Activated CD8-positive, alpha-beta memory T cell treated with anti-CD3 and anti-CD28 coated beads, Interleukin-2, amount 50 U/mL, for 48 hours (primary cell): Measurements from ENCODE around the gene PSMD9.
"Not testable (repeated sequence)": the region's sequence is repeated elsewhere in the genome, so short reads cannot be mapped to it uniquely, and the experiment has no call there.

Source experiments
- DNase-seq: peaks from one replicate; pipeline ENCODE4 v3.0.0-alpha.2; 2020

Gene PSMD9

DNA sequence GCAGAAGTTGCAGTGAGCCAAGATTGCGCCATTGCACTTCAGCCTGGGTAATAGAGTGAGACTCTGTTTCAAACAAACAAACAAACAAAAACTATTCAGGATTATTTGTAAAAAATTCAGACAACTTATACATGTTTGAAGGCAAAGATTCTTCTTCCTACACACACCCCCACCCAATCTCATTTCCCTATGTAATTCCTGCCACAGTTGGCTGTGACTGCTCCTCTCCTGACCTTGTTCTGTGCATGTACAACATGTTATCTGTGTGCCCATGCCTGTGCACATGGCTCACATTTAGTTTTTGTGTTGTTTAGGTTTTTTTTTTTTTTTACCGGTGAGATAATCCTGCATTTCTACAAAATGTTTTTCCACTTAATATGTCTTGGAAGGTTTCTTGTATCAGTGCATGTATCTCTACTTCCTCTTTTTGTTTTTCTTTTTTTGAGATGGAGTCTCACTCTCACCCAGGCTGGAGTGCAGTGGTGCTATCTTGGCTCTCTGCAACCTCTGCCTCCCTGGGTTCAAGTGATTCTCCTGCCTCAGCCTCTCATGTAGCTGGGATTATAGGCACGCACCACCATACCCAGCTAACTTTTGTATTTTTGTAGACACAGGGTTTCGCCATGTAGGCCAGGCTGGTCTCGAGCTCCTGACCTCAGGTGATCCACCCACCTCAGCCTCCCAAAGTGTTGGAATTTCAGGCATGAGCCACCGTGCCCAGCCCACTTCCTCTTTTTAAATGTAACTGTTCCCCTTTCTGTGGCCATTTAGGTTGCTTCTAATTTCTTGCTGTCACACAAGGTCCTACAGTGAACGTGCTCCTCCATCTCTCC, 38.5 kb downstream of the PSMD9 start:
- no peak for DNase-seq

DNA sequence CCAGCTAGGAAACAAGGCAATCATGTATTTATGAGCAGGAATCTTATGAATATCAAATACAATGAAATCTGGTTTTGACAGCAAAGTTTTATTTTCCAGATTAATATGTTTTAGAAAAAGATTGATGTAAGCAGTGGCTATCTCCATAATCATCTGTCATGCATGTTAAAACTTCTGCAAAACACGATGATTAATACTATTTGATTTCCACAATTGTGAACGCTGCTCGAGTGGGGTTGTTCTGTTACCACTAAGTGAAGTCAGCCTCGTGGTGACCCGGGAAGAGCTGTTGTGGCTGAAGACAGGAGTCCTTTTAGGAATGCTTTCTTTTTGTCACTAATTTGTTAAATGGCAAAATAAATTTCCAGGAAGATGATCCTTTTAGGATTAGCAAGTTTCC, 39.2 kb downstream of the PSMD9 start:
- DNase-seq = no peak

DNA sequence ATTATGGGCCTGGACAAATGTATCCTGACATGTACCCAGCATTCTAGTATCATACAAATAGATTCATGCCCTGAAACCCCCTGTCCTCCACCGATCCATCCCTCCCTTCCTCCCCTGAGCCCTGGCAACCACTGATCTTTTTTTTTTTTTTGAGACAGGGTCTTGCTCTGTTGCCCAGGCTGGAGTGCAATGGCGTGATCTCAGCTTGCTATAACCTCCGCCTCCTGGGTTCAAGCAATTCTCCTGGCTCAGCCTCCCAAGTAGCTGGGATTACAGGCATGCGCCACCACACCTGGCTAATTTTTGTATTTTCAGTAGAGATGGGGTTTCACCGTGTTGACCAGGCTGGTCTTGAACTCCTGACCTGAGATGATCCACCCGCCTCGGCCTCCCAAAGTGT, 41.0 kb downstream of the PSMD9 start:
- not testable (repeated sequence) for DNase-seq

DNA sequence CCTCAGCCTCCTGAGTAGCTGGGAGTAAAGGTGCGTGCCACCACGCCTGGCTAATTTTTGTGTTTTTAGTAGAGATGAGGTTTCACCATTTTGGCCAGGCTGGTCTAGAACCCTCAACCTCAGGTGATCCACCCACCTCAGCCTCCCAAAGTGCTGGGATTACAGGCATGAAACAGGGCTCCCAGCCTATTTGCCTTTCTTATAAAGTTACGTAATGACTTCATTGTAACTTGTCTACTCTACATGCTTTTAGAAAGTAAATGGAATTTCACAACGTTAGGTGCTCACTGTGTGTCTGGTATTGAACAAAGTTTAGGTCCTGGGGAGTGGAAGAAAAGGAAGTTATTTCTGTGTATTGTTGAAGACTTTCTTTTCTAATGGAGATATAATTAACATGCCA, 42.3 kb downstream of the PSMD9 start:
- no peak for DNase-seq

DNA sequence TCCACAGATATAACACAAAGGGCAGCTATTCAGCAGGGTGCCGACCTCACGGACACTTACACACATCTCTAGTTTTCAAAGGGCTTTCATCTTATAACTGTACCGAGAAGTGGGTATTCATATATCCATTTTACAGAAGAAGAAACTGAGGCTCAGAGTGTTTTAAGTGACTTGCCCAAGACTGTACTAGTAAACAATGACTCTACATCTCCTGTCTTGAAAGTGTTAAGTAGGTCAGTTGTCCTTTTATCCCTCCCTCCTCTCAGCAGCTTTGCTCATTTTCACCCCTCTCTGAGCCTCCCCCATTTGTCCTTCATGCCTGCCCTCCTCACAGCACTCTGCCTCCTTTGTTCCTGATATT, 43.6 kb downstream of the PSMD9 start:
- no peak for DNase-seq

DNA sequence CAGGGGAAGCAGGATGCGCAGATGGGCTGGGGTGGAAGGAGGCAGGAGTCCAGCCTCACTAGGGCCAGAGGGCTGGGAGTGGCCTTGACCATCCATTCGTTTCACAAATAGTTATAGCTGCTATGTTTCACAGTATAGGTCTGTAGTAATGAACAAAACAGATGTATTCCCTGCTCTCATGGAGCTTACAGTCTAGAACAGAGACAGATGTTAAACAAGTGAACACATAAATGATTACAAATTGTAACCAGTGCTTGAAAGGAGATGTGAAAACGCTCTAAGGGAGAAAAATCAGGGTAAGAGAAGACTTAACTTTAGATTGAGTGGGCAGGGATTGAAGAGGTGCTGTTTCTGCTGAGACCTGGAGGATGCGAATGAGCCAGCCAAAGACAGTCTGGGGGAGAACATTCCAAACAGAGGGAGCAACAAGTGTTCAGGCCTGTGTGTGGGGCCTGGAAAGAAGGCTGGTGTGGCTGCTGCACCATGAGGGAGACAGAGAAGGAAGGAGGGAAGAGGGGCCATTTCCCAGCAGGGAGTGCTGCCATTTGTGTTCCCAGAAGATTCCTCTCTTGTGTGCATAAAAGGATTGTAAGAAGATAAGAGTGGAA, 44.4 kb downstream of the PSMD9 start:
- DNase-seq = no peak

DNA sequence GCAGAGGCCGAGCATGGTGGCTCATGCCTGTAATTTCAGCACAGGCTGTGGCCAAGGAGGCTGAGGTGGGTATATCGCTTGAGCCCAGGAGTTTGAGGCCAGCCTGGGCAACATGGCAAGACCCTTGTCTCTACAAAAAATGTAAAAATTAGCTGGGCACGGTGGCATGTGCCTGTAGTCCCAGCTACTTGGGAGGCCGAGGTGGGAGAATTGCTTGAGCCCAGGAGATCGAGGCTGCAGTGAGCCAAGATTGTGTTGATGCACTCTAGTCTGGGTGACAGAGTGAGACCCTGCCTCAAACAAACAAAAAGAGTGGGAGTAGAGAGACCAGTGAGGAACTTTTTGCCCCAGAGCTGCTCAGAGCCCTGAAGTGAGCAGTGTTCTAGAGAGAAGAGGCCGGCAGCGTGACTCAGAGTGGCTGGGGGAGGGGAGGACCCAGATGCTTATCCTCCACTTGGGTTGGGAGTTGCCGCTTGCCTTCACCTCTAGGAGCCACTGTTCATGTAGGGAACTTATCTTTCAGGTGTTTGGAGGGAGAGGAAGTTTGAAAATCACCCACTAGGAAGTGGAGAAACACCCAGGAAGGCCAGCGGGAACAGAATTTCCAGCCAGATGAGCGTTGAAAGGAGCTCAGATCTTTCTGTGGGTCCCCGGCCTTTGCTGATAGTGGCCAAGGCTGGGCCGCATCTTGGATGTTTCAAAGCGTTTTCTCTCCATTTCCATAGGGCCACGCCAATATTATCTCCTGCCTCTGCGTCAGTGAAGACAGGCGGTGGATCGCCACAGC, 45.1 kb downstream of the PSMD9 start:
- DNase-seq = no peak

DNA sequence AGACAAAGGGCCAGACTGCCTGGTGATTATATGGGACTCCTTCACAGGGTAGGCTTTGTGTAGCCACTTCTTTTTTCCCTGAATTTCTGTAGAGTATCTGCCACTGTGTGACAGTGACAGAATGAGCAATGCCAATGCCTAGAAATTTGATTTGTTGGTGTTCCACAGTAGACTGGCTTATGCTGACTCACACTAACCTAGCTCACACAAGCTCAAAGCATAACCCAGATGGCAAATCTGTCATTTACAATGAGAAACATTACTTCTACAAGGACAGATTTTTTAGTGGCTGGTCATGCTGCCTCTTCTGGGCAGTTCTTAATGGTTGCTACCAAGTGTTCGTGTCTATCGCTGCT, 45.7 kb downstream of the PSMD9 start:
- no peak for DNase-seq

DNA sequence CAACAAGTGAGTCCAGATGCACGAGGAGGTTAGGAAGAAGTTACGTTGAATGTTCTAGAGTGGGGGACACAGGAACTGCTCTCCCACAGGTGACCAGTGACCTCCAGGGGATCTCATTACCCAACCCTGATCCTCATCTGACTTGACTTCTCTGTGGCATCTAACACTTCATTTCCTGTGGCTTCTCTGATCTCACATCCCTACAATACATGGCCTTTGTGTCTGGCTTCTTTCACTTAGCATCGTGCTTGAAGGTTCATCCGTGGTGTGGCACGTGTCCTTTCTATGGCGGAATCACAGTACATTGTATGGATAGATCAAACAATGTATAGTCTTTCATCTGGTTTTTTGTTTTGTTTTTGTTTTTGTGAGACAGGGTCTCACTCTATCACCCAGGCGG, 49.1 kb downstream of the PSMD9 start:
- DNase-seq = no peak

DNA sequence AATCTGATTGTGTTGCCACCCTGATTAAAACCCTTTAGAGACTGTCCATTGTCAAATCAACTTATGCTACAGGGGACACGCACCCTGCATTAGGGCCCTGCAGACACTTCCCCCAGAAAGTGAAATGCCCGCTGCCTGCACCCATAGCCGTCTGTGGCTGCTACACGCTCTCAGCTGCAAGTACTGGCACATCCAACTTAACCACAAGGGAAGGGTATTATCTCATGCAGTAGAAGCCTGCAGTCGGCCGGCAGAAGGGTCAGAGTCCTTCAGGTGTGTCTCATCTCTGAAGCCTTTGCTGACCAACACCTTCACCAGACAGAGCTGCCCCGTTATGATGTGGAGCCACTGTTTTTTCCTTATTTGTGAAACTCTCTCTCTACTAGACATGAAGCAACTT, 50.6 kb downstream of the PSMD9 start:
- no peak for DNase-seq

DNA sequence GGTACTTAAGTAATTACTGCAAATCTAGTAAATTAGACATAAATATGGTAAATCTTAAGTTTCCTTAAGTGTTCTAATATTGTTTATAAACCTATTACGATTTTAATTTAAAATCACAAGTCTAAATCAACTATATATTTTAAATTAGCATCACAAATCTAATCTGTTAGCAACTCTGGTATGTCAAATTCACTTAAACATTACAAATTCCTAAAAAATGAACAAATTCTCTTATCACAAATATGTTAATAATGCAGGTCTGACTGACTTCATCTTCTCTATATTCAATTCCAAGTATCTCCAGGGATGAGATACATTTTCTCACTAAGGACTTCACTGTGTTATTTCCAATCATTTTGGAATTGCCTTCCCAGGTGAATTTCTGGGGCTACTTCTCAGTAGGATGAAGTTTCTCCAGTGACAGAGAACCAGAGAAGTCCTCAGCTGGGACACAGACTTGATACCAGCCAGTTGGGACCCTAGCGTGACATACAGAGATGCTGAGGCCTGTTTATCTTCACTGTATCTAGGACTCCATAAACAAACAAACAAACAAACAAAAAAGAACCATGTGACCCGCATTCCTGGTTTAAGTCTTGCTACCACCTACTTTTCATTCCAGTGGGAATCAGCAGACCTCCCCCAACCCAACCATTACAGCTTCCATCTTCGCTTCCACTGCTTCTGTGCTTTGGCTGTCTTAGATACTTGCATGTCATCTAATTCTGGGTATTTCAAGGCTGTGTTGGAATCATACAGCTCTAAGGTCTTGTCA, 51.6 kb downstream of the PSMD9 start:
- DNase-seq = no peak

DNA sequence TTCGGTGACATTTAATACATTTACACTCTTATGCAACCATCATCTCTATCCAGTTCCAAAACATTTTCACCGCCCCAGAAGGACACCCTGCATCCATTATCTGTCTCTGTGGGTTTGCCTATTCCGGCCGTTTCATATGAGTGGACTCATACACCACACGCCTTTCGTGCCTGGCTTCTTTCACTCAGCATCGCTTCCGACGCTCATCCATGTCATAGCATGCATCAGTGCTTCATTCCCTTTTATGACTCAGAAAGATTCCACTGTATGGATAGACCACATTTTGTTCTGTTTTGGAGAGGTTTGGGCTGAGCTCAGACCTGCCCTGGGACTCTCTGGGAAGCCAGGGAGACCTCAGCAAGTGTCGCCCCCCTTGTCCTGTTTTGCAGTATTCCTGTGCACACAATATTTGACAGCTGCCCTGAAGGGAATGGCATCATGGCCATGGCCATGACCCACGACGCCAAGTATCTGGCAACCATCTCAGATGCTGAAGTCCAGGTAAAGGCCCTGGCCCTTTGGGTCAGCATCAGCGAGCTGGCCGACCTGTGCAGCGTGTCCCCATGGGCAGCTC, 53.6 kb downstream of the PSMD9 start:
- DNase-seq = no peak

DNA sequence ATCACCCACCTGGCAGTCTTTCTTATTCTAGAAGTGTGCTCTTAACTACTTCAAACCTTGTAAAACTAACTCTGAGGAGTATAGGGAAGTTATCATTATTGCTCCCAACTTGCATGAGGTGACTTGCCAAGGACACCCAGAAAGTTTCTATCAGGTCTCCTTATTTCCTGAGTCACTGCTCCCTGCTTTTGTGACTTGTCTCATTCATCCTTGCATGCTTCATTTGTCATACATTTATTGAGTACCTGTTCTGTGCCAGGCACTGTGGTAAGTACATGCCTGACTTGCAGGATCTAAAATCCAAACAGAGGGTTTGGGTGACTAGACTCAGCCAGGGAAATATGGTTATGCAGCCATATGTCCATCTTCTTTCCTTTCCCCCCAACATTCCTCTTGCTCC, 55.3 kb downstream of the PSMD9 start:
- no peak for DNase-seq

DNA sequence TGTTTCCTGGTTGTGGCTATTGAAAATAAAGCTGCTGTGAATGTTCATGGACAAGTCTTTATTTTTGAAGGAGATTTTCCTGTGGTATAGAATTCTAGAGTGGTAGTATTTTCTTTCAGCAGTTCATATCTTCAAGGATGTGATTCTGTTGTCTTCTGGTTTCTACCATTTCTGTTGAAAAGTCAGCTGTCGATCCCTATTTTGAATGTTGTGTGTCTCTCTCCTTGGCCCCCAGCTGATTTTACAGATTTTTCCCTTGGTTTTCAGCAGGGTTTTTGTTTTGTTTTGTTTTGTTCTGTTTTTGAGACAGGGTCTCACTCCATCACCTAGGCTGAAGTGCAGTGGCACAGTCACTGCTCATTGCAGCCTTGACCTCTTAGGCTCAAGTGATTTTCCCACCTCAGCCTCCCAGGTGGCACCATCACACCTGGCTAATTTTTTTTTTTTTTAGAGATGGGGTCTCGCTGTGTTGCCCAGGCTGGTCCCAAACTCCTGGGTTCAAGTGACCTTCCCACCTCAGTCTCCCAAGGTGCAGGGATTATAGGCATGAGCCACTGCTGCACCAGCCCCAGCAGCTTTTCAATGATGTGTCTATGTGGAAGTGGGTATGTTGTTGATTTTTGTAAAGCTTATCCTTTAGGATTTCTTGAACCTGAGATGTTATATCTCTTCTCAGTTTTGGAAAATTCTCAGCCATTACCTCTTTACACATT, 57.9 kb downstream of the PSMD9 start:
- no peak for DNase-seq

DNA sequence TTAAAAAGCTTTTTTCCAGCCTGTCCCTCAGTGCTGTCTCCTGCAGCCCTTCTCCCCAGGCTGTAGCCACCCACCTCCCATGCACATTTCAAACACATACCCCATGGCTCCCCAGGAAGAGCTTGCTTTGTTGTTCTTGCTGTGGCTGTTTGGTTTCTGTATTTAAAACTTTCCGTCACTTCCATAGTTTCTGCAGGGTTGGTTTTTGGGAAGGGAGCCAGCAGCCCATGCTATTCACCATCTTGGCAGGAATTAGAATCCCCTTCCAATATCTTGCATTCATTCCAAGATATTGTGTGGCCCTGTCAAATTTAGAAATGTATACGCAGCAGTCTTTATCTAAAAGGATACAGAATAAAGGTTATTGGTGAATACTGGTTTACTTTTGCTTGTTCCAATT, 59.4 kb downstream of the PSMD9 start:
- DNase-seq = no peak

DNA sequence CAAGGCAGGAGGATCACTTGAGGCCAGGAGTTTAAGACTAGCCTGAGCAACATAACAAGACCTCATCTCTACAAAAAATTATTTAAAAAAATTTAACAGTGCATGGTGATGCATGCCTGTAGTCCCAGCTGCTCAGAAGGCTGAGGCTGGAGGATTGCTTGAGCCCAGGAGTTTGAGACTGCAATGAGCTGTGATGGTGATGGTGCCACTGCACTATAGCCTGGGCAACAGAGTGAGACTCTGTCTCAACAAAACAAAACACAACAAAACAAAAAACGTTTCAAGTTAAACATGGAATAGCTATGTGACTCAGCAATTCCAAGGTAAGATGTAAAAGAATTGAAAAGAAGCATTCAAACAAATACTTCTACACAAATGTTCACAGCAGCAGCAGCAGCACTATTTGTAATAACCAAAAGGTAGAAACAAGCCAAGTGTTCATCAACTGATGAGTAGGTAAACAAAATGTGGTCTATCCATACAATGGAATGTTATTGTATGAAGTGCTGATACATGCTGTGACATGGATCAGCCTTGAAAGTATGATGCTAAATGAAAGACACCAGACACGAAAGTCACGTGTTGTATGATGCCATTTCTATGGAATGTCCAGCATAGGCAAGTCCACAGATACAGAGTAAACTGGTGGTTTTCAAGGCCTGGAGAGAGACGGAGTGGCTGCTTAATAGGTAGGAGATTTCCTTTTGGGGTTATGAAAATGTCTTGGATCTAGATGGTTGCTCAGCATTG, 61.2 kb downstream of the PSMD9 start:
- DNase-seq = no peak

DNA sequence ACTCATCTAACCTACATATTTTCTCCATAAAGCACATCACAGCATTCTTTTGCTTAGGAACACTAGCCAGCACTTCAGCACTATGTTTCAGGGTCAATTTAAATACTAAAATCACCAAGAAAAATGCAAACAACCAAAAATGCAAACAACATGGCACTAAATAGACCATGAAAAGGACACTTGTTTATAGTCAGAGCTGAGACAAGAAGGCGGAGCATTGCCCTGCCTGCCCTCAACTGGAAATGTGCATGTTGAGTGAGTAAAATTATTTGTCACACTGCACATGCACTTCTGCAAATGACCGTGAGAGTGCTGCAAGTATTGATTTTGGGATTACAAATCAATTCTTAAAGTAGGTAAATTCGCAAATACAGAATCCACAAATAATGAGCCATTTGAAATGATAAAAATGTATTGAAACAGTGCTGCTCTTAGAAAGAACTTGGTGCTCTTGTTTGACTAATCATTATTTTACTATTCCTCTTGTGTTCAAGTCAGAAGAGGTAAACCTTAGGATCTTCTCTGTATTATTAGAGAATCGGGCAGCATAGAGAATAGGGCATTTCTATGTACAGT, 64.6 kb downstream of the PSMD9 start:
- no peak for DNase-seq

DNA sequence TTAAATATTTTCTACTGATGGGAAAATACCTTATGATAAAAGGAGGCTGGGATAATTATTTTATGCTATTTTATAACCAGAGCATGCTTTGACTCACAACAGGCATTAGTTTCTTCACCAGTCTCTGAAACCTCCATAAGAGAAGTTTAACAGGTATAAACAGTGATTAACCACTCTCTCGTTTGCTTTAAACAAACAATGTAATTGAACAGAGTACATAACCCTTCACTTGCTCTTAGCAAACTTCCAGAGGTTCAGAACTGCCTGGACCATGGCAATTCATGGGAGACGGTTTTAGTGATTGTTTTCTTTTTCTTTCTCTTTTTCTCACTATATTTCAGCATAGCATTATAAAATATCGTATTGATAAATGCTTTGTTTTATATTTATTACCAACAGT, 65.1 kb downstream of the PSMD9 start:
- DNase-seq = no peak

DNA sequence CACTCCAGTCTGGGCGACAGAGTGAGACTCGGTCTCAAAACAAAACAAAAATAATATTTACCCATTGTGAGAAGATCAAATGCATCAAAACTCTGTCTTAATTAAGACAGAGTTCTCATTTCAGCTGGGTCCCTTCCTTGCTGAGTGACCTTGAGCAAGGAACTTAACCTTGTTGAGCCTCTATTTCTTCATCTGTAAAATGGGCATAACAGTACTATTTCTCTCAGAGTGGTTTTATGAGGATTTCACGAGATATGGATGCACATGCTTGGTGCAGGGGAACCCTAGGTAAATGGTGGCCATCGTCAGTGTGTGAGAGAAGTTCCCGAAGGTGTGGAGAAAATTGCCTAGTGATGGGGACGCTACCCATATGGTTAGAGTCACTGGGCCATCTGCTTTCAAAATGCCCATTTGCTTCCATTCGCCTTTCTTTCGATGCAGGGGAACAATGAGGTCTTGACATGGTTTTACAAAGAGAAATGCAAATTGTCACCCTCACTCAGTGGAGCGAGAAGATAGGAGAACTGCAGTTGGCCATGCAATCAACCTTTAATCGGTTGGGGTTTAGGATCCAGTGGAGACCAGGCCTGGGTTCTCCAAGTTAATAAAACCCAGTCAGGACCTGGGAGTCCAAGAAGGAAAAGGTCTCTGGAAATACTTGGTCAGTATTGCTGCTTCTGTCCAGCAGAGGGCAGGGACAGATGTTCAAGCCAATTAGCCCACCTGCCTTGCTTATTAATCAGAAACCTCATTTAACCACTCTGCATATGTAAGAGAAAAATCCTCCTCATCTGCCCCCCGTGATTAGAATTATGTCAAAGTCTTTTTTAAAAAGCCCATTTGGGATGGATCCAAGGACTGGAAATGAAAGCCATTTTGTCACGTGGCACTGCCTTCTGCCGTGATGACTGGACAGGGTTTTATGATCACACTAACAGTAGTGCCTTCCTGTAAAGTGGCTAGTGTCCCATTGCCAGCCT, 67.0 kb downstream of the PSMD9 start:
- no peak for DNase-seq
